Fibroblast of the aortic adventitia (primary cell): ENCODE data around the gene TRIM64C. TPM values are rescaled to one million over a fixed set of nuclear protein-coding genes. Genes with fewer than 3 reads are reported as not detected.
"Not testable (repeated sequence)": the region's sequence is repeated elsewhere in the genome, so short reads cannot be mapped to it uniquely, and the experiment has no call there.

ENCODE experiments used
- DNase-seq: peaks from one replicate; pipeline ENCODE4 v3.0.0-alpha.2; 2010; ENCODE audit warnings: low read depth
- H3K4me3 ChIP-seq: 2 replicates; pipeline ENCODE4 v1.5.1; 2011; ENCODE audit warnings: low read depth, mild to moderate bottlenecking, control low read depth, low read length, moderate library complexity
- small RNA-seq: library from RNA; depleted of rRNA; stranded (forward); fragments of <200 nt; gene quantifications from one replicate; pipeline ENCODE3, GENCODE V24; 2012
- total RNA-seq: library from RNA; depleted of rRNA; stranded (reverse); fragments of >200 nt; gene quantifications from 2 replicates; pipeline ENCODE4 v1.2.3, GENCODE V29; 2012; ENCODE audit warnings: low replicate concordance

The TRIM64C gene, protein sequence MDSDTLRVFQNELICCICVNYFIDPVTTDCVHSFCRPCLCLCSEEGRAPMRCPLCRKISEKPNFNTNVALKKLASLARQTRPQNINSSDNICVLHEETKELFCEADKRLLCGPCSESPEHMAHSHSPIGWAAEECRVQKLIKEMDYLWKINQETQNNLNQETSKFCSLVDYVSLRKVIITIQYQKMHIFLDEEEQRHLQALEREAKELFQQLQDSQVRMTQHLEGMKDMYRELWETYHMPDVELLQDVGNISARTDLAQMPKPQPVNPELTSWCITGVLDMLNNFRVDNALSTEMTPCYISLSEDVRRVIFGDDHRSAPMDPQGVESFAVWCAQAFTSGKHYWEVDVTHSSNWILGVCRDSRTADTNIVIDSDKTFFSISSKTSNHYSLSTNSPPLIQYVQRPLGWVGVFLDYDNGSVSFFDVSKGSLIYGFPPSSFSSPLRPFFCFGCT
- total RNA-seq = not detected in 2 replicates

GRCh38 chr11:49059012-49059411 is at the start of gene TRIM64C:
TSS of gene TRIM64C (minus strand) at chr11:49059112. CDS start at chr11:49059112, 0 bp downstream.
- not testable (repeated sequence) for DNase-seq

GRCh38 chr11:49102356-49102755 is 43.4 kb upstream of the TRIM64C start:
- DNase-seq = not testable (repeated sequence)

More at GRCh38 chr11:49059012-49059411, at the start of gene TRIM64C:
- H3K4me3 ChIP-seq = not testable (repeated sequence)

DNA sequence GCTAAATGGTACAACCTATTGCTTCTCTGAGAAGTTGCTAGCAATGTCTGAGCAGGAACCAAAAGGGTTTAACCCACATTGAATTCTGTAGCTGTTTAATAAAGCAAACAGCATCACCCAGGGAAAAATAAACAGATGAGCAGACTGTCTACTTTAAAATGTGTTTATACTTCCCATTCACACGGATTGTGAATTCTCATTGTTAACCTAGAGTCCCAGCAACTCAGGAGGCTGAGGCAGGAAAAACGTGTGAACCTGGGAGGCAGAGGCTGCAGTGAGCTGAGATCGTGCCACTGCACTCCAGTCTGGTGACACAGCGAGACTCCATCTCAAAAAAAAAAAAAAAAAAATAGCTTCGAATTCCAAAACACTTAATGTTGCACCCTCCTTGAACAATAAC is 11.0 kb upstream of the TRIM64C start:
- DNase-seq, H3K4me3 ChIP-seq: not testable (repeated sequence)

More at GRCh38 chr11:49102356-49102755, 43.4 kb upstream of the TRIM64C start:
- not testable (repeated sequence) for H3K4me3 ChIP-seq

DNA sequence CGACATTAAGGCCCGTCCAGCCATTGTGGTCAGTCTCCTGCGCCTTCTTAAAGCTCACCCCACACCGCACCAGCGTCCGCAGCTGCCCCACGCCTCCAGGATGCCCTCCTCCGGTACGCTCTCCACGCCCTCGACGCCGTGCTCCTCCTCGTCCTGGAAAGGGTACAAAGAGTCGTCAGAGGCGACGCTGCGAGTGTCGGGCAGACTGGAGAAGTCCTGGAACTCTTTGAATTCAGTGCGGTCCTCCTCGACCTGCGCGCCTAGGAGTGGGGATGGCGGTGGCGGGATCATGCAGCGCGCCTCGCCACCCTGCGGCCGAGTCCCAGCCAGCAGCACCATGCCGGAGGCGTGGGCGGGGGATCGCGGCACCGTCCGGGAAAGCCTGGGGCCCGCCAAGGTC is 9.1 kb downstream of the TRIM64C start:
- DNase-seq, H3K4me3 ChIP-seq: not testable (repeated sequence)

DNA sequence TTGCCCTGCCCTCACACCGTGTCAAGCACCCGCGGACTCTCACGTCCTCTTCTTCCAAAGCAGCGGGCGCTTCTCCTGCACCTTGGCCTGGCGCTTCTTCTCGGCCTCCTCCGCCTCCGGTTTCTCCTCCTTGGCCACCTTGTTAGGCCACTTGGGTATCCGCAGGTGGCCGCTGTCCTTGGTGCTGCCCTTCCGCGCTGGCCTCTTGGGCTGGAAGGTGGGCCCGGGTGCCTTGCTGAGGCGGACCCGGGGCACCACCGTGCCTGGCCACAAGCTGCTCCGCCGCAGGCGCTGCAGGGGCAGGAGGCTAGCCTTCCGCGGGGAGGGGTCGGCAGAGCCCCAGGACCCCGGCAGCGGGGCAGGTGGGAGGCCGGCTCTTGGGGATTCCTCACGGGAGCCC is 10.7 kb downstream of the TRIM64C start:
- not testable (repeated sequence) for H3K4me3 ChIP-seq, DNase-seq

GRCh38 chr11:49028523-49028922 is 30.4 kb downstream of the TRIM64C start, which contains the start of gene TRIM49B:
TSS of gene TRIM49B (plus strand) at chr11:49028823. CDS start at chr11:49031600, 2,777 bp downstream.
- DNase-seq, H3K4me3 ChIP-seq: not testable (repeated sequence)

Small RNA genes within 50 kb of the gene (small RNA-seq; reads per million reads assigned to genes)
- gene AC084851.1 = not detected

Other genes starting within 250 kb of the TRIM64C start
- not detected in 2 replicates for gene TRIM51G, start 75.2 kb downstream of the TRIM64C start, total RNA-seq
- gene TRIM49B, start 30.3 kb downstream of the TRIM64C start, total RNA-seq = not detected in 2 replicates
- not detected in 2 replicates for gene FOLH1, start 149.5 kb upstream of the TRIM64C start, total RNA-seq